Pancreas (tissue), 10 donors: ENCODE results near the gene GPR108. TPM values are rescaled to one million over a fixed set of nuclear protein-coding genes. Genes with fewer than 3 reads are reported as not detected.
A peak's percentile ranks its signal among the peaks of the same experiment; 100 is the strongest.

ENCODE experiments used
- ATAC-seq, 4 donors: fragments of 200-7000 bp; cut with Tn5 transposase; one replicate each; pipeline versions ENCODE4 v1.8.0 to v1.9.1; 2020; ENCODE audit warnings: mild to moderate bottlenecking in 4 of 4, moderate library complexity in 4 of 4
- DNase-seq, 6 donors: peaks; one replicate each; pipeline ENCODE4 v3.0.0-alpha.2; 2020
- FAIRE-seq: peaks from 2 replicates; lab custom pipeline; 2012; peaks lifted over from hg19 to GRCh38; lab: Jason Lieb, UNC
- H3K27ac ChIP-seq, 4 donors: fragments of 200-600 bp; sonication (generic); 1 replicate in 3 of 4; 2 replicates in 1 of 4; pipeline versions ENCODE4 v1.5.0 to v1.8.0; 2020
- H3K27me3 ChIP-seq, 4 donors: fragments of 200-600 bp; one replicate each; pipeline ENCODE4 v1.8.0; 2021
- H3K36me3 ChIP-seq, 3 donors: fragments of 200-600 bp; sonication (generic) in 1 of 3; one replicate each; pipeline versions ENCODE4 v1.5.0 to v1.8.0; 2020 to 2021
- H3K4me1 ChIP-seq, 3 donors: fragments of 200-600 bp; one replicate each; pipeline ENCODE4 v1.8.0; 2021
- H3K4me3 ChIP-seq, 4 donors: fragments of 200-600 bp; sonication (generic) in 2 of 4; one replicate each; pipeline versions ENCODE4 v1.5.0 to v1.8.0; 2020 to 2021
- H3K9me3 ChIP-seq, 4 donors: fragments of 200-600 bp; one replicate each; pipeline ENCODE4 v1.8.0; 2021
- CTCF ChIP-seq, 4 donors: fragments of 200-600 bp; sonication (generic) in 3 of 4; IDR thresholded peaks; one replicate each; pipeline versions ENCODE4 v1.5.0 to v1.8.0; 2021; ENCODE audit warnings: antibody characterized with exemption in 4 of 4
- WGBS, 2 donors: extraction: QIAGEN DNeasy Blood & Tissue Kit; methylation state at CpG; one replicate each; pipeline ENCODE4 v1.1.7; 2013; 5-methylcytosine and 5-hydroxymethylcytosine counted together
- intact Hi-C, 3 donors: fragments of 100-400 bp; cut with DNase I; formaldehyde crosslinking; loops; one replicate each; pipeline versions ENCODE4 v1.11.1 to v1.14.2; 2022
- polyA plus RNA-seq, 2 donors: library from polyadenylated mRNA; stranded (reverse); fragments of 200-250 nt; gene quantifications; one replicate each; pipeline ENCODE4 v1.2.3, GENCODE V29; 2013
- total RNA-seq, 6 donors: library from RNA; stranded (reverse); fragmentation: NEBNext Ultra II Directional in 4 of 6; extraction: Animal tissue kit (Norgen Biotek cat#: 25700) in 4 of 6; gene quantifications; one replicate each; pipeline versions ENCODE4 v1.2.1 to v1.2.4, GENCODE V29; 2021 to 2023
- donor health status: healthy with polysubstance abuse.
- donor health status: DM: no; HTN: no; CAD: no; lungs with moderate emphysema.
- donor health status: DM: no; HTN: no; CAD: no.
- donor health status: control.
- donor health status: control.
- donor health status: Bipolar disorder and iron deficiency.
- donor health status: DM: yes; HTN: yes; CAD: no.
- donor health status: DM: no; HTN: no; CAD: no.
- donor health status: DM: no; HTN: no; CAD: no.
- donor health status: DM: yes; HTN: yes; CAD: no.

Gene GPR108
- total and polyA plus RNA-seq, 8 donors, result 46.1 to 154 (median 54.0) TPM

- WGBS, 2 donors, result 70 to 82% methylated on average over 11 of the region's 11 CpGs
- H3K9me3 ChIP-seq, result no peaks in the 10 kb centered on the region
- no peak overlapping the region for H3K4me3 ChIP-seq
- DNase-seq (no peak), FAIRE-seq (no peak), ATAC-seq (no peak)
- intact Hi-C loops, result no loop called here
- no peak for TF ChIP-seq CTCF (IDR thresholded peaks at IDR 0.05)
- H3K27me3 ChIP-seq, result no peaks in the 10 kb centered on the region
- no peaks in the 10 kb centered on the region for H3K4me1 ChIP-seq
- H3K36me3 ChIP-seq, result peaks cover 0 to 4% (median 0%) of the 10 kb centered on the region in 3 donors
- H3K27ac ChIP-seq, result no peak overlapping the region
These were observed 47.1 kb downstream of the GPR108 start for GRCh38 chr19:6690160-6690885.

GRCh38 chr19:6687114-6687513 lies 50.3 kb downstream of the GPR108 start:
- Histone ChIP-seq H3K36me3 (peaks cover 0 to 4% (median 0%) of the 10 kb centered on the region in 3 donors), H3K4me3 (no peak overlapping the region), H3K27ac (no peak overlapping the region), H3K27me3 (no peaks in the 10 kb centered on the region), H3K9me3 (no peaks in the 10 kb centered on the region), H3K4me1 (no peaks in the 10 kb centered on the region)
- 61 to 69% methylated on average over 5 of the region's 5 CpGs for WGBS, 2 donors
- no peak for ATAC-seq
- no peak for TF ChIP-seq CTCF (IDR thresholded peaks at IDR 0.05)
- intact Hi-C loops, result no loop called here
- no peak for FAIRE-seq
- DNase-seq, result no peak

- Histone ChIP-seq H3K4me3 (no peak overlapping the region), H3K9me3 (no peaks in the 10 kb centered on the region), H3K4me1 (no peaks in the 10 kb centered on the region), H3K27ac (no peak overlapping the region), H3K36me3 (peaks cover 0 to 4% (median 0%) of the 10 kb centered on the region in 3 donors), H3K27me3 (no peaks in the 10 kb centered on the region)
- no peak for TF ChIP-seq CTCF (IDR thresholded peaks at IDR 0.05)
- 74 to 79% methylated on average over 4 of the region's 4 CpGs for WGBS, 2 donors
- intact Hi-C loops, result no loop called here
- FAIRE-seq (no peak), DNase-seq (no peak), ATAC-seq (peak in 1 of 4 donors; percentile 6)
These were observed 50.8 kb downstream of the GPR108 start for GRCh38 chr19:6686628-6686975.

GRCh38 chr19:6685962-6686627 lies 51.3 kb downstream of the GPR108 start:
- H3K27me3 ChIP-seq, result no peaks in the 10 kb centered on the region
- no peaks in the 10 kb centered on the region for H3K9me3 ChIP-seq
- intact Hi-C loops, result no loop called here
- WGBS, 2 donors, result 79 to 80% methylated on average over 15 of the region's 15 CpGs
- H3K36me3 ChIP-seq, result peaks cover 0 to 4% (median 0%) of the 10 kb centered on the region in 3 donors
- no peak for TF ChIP-seq CTCF (IDR thresholded peaks at IDR 0.05)
- H3K4me1 ChIP-seq, result no peaks in the 10 kb centered on the region
- H3K27ac ChIP-seq, result no peak overlapping the region
- H3K4me3 ChIP-seq, result no peak overlapping the region
- DNase-seq (no peak), FAIRE-seq (no peak), ATAC-seq (no peak)

GRCh38 chr19:6685482-6685881 lies 51.9 kb downstream of the GPR108 start:
- Histone ChIP-seq H3K9me3 (no peaks in the 10 kb centered on the region), H3K4me1 (no peaks in the 10 kb centered on the region), H3K36me3 (peaks cover 0 to 2% (median 1%) of the 10 kb centered on the region in 3 donors), H3K27me3 (no peaks in the 10 kb centered on the region), H3K4me3 (no peak overlapping the region), H3K27ac (no peak overlapping the region)
- DNase-seq (no peak), ATAC-seq (no peak), FAIRE-seq (no peak)
- WGBS, 2 donors, result 72 to 82% methylated on average over 4 of the region's 4 CpGs
- intact Hi-C loops, result no loop called here
- no peak for TF ChIP-seq CTCF (IDR thresholded peaks at IDR 0.05)
